Activated CD8-positive, alpha-beta T cell treated with anti-CD3 and anti-CD28 coated beads for 36 hours (primary cell): Measurements from ENCODE around the gene TEAD3. TPM values are rescaled to one million over a fixed set of nuclear protein-coding genes. Genes with fewer than 3 reads are reported as not detected.

Experiments
- ATAC-seq: fragments of 200-7000 bp; cut with Tn5 transposase; one replicate; pipeline ENCODE4 v1.10.0; 2021; ENCODE audit warnings: mild to moderate bottlenecking, moderate library complexity
- CTCF ChIA-PET: fragments of 350-600 bp; sonication (Branson Sonifier 250); formaldehyde crosslinking; loops from one replicate; lab custom pipeline; 2021; ENCODE audit warnings: antibody characterized with exemption; lab: Charles Lee
- POLR2A ChIA-PET: fragments of 350-600 bp; sonication (Branson Sonifier 250); formaldehyde crosslinking; loops from one replicate; lab custom pipeline; 2021; ENCODE audit warnings: antibody characterized with exemption; lab: Charles Lee
- DNase-seq: peaks from one replicate; pipeline ENCODE4 v3.0.0-alpha.2; 2020
- H3K27ac Mint-ChIP-seq: one replicate; pipeline ENCODE4 v1.8.0; 2021; ENCODE audit warnings: mild to moderate bottlenecking, mixed read lengths
- H3K27me3 Mint-ChIP-seq: one replicate; pipeline ENCODE4 v1.8.0; 2021; ENCODE audit warnings: mixed read lengths
- H3K36me3 Mint-ChIP-seq: one replicate; pipeline ENCODE4 v1.8.0; 2021; ENCODE audit warnings: low read depth, mixed read lengths
- H3K4me1 Mint-ChIP-seq: one replicate; pipeline ENCODE4 v1.8.0; 2021; ENCODE audit warnings: low read depth, mixed read lengths
- H3K4me3 Mint-ChIP-seq: one replicate; pipeline ENCODE4 v1.8.0; 2021; ENCODE audit warnings: mild to moderate bottlenecking, moderate library complexity, mixed read lengths
- H3K9me3 Mint-ChIP-seq: one replicate; pipeline ENCODE4 v1.8.0; 2021; ENCODE audit warnings: mixed read lengths
- intact Hi-C: fragments of 100-400 bp; cut with micrococcal nuclease; formaldehyde crosslinking; loops from one replicate; pipeline ENCODE4 v1.10.0; 2022
- total RNA-seq, 2 experiments: library from RNA; stranded (reverse); gene quantifications; one replicate each; pipeline ENCODE4 v1.2.3, GENCODE V29; 2021
- TF ChIP-seq, protein P1 (sequence below): fragments of 200-600 bp; IDR thresholded peaks from one replicate; pipeline ENCODE4 v1.8.0; 2022; ENCODE audit warnings: antibody characterized with exemption, mild to moderate bottlenecking

The TEAD3 gene
- total RNA-seq, 2 experiments from 2014 or later = 0.68 to 0.81 TPM

DNA sequence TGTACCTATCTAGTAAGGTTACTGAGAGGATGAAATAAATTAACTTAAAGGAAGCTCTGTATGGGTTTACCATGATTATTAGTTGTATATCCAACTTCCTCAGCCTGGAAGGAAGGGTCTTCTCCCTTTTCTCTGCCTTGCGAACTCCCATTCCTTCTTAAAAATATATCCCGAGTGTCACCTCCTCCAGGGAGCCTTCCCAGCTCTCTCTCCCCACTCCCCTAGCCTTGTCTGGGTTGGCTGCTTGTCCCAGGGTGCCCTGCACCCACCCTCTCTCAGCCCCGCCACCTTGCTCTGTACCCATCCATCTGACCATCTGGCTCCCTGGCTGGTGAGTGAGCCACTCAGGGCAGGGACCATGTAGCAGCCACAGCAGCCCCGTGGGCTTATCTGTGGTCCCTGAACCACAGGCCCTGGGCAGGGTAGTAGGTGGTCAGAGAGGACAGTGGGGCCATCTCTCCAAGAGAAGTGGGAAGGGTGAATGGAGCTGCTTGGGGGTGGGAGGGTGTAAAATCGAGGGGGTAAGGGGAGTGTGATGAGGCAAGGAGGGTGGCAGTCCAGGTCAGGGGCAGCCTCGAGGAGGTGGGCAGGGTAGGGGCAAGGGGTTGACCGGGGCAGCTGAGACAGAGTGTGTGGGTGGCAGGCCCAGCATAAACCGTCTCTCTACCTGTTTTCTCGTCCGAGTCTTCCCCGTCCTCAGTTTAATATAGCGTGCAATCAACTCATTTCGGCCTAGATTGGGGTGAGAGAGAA is 12.8 kb downstream of the TEAD3 start:
- Mint-ChIP-seq H3K36me3 (no peaks in the 10 kb centered on the region), H3K27me3 (no peaks in the 10 kb centered on the region), H3K4me3 (no peak overlapping the region), H3K9me3 (no peaks in the 10 kb centered on the region), H3K27ac (no peak overlapping the region), H3K4me1 (peaks cover 8% of the 10 kb centered on the region)
- CTCF ChIA-PET = interaction anchor here (1.1 to 1.7 kb wide), 2 partner anchors 11 to 38 kb away, joined by 3 to 5 read pairs; no protein-coding TSS in a partner anchor
- POLR2A ChIA-PET = interaction anchor here (0.6 to 24.5 kb wide), 3 partner anchors 12 to 13 kb away, joined by 4 to 327 read pairs (median 5); partner anchors contain the start of genes RPL10A and TEAD3
- DNase-seq (no peak), ATAC-seq (no peak)
- intact Hi-C loops = no loop called here
- TF ChIP-seq, protein P1, sequence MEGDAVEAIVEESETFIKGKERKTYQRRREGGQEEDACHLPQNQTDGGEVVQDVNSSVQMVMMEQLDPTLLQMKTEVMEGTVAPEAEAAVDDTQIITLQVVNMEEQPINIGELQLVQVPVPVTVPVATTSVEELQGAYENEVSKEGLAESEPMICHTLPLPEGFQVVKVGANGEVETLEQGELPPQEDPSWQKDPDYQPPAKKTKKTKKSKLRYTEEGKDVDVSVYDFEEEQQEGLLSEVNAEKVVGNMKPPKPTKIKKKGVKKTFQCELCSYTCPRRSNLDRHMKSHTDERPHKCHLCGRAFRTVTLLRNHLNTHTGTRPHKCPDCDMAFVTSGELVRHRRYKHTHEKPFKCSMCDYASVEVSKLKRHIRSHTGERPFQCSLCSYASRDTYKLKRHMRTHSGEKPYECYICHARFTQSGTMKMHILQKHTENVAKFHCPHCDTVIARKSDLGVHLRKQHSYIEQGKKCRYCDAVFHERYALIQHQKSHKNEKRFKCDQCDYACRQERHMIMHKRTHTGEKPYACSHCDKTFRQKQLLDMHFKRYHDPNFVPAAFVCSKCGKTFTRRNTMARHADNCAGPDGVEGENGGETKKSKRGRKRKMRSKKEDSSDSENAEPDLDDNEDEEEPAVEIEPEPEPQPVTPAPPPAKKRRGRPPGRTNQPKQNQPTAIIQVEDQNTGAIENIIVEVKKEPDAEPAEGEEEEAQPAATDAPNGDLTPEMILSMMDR = no peak

DNA sequence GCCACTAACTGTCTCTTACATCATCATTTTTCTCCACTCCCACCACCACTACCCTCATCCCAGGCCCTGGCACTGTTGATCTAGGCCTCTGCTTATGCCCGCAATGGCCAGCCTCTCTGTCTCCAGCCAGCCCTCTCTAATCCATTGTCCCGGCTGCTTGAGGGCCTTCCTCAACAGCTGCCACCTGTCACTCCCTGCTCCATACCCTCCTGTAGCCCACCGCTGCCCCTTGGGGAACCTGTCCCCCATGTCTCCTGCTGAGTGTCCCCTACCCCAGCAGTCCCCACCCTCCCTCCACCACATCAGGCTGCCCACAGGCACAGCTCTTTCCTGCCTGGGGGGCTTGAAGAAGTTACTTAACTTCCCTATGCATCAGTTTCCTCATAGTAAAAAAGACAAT is 13.4 kb downstream of the TEAD3 start:
- H3K36me3 Mint-ChIP-seq = no peaks in the 10 kb centered on the region
- ATAC-seq (no peak), DNase-seq (no peak)
- POLR2A ChIA-PET = interaction anchor here (2.0 to 24.5 kb wide), 2 partner anchors 12 to 13 kb away, joined by 5 to 327 read pairs; partner anchors contain the start of gene RPL10A
- intact Hi-C loops = no loop called here
- H3K9me3 Mint-ChIP-seq = no peaks in the 10 kb centered on the region
- CTCF ChIA-PET = interaction anchor here (1.7 kb wide), 1 partner anchor 10 kb away, joined by 5 read pairs; no protein-coding TSS in a partner anchor
- H3K4me1 Mint-ChIP-seq = peaks cover 8% of the 10 kb centered on the region
- no peak overlapping the region for H3K27ac Mint-ChIP-seq
- no peak overlapping the region for H3K4me3 Mint-ChIP-seq
- TF ChIP-seq, protein P1 = no peak
- H3K27me3 Mint-ChIP-seq = no peaks in the 10 kb centered on the region

DNA sequence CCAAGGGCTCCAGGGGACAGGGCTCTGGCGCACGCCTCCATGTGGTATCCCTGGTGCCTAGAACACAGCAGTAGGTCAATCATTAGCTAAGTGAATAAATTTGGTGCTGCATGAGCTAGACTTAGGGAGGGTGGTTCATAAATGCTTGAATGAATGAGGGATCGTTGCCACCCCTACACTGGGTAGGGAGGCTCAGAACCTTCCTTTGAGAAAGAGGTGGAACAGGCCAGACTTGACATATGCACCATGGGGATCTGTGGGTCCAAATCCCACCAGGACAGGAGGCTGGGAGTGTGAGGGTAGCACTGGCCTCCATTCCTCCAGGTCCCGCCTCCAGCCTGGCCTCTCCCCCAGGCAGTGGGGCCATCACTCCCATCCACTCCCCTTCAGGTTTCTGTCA is 13.8 kb downstream of the TEAD3 start:
- Mint-ChIP-seq H3K27ac (no peak overlapping the region), H3K4me3 (no peak overlapping the region)
- CTCF ChIA-PET = interaction anchor here (1.7 kb wide), 1 partner anchor 10 kb away, joined by 5 read pairs; no protein-coding TSS in a partner anchor

DNA sequence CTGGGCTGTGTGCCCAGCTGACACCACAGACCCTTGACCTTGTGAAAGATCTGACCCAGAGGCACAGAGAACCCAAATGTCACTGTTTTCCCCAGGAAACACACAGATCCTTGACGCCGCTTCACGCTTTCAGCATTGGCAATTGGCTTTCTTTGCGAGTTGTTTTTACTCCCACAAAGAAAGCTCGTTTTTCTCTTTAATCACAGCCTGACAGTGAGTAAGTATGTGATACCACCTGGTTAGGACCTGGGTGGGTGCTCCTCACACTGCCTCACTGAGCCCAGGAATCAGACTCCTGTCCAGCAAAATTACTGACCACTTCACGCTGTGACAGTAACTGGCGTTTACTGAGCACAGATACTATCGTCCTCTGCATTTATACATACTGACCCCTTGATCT is 15.7 kb downstream of the TEAD3 start:
- Mint-ChIP-seq H3K4me3 (no peak overlapping the region), H3K4me1 (no peaks in the 10 kb centered on the region), H3K27ac (no peak overlapping the region), H3K36me3 (no peaks in the 10 kb centered on the region), H3K9me3 (no peaks in the 10 kb centered on the region), H3K27me3 (no peaks in the 10 kb centered on the region)
- DNase-seq = no peak
- POLR2A ChIA-PET = interaction anchor here (1.5 to 24.5 kb wide), 2 partner anchors 10 to 14 kb away, joined by 5 to 327 read pairs; partner anchors contain the start of gene RPL10A
- intact Hi-C loops = no loop called here
- CTCF ChIA-PET = interaction anchor here (0.9 to 1.7 kb wide), 5 partner anchors 12 to 187 kb away, joined by 3 to 6 read pairs (median 3); partner anchors contain the start of genes PPARD and TEAD3
- TF ChIP-seq, protein P1 = no peak
- ATAC-seq = no peak

More for the DNA sequence above, 13.8 kb downstream of the TEAD3 start:
- Mint-ChIP-seq H3K4me1 (peaks cover 6% of the 10 kb centered on the region), H3K27me3 (no peaks in the 10 kb centered on the region), H3K36me3 (no peaks in the 10 kb centered on the region), H3K9me3 (no peaks in the 10 kb centered on the region)
- DNase-seq = no peak
- intact Hi-C loops = no loop called here
- POLR2A ChIA-PET = interaction anchor here (2.0 to 24.5 kb wide), 2 partner anchors 11 to 13 kb away, joined by 5 to 327 read pairs; partner anchors contain the start of gene RPL10A
- TF ChIP-seq, protein P1 = no peak
- ATAC-seq = no peak
